ENCODE data around the gene ITFG1.
"Not testable (repeated sequence)": the region's sequence is repeated elsewhere in the genome, so short reads cannot be mapped to it uniquely, and the experiment has no call there.

ITFG1 gene

DNA sequence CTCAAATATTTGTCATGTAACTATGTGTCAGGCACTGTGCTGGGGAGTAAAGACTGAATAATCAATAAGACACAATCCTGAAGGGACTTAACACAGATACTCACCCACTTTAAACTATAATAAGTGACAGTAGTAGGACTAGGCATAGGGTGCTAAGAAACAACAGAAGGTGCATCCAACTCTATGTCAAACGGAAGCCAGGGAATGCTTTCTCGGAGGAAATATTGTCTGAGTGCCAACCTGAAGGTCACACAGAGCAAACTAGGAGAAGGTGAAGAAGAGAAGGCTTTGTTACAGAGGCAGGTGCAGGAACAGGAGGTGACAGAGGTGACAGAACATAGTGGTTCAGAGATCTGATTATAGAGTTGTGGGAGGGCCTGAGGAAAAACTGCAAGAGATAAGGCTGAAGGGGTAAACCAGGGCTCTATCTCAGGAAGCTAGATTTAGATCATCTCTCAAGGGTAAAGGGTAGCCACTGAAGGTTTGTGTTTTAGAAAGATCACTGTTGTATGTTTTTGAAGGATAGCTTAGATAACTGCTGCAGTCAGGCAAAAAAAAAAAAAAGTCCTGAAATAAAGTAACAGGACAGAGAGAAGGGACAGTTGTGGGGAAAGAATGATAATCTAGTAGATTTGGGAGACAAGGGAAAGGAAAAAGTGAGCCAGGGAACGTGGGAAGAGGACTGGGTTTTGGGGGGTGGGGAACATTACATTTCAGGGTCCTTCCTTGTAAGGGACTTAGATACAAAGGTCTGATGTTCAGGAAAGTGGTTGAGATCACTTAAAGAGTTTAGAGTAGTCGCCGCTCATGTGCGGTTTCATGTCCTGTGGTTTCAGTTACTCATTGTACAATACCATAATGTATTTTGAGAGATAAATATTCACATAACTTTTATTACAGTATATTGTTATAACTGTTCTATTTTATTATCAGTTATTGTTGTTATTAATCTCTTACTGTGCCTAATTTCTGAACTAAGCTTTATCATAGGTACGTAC lies 231.5 kb downstream of the ITFG1 start:
- no peak for DNase-seq

- DNase-seq: no peak
Observed at GRCh38 chr16:47228241-47228640, 232.6 kb downstream of the ITFG1 start.

DNA sequence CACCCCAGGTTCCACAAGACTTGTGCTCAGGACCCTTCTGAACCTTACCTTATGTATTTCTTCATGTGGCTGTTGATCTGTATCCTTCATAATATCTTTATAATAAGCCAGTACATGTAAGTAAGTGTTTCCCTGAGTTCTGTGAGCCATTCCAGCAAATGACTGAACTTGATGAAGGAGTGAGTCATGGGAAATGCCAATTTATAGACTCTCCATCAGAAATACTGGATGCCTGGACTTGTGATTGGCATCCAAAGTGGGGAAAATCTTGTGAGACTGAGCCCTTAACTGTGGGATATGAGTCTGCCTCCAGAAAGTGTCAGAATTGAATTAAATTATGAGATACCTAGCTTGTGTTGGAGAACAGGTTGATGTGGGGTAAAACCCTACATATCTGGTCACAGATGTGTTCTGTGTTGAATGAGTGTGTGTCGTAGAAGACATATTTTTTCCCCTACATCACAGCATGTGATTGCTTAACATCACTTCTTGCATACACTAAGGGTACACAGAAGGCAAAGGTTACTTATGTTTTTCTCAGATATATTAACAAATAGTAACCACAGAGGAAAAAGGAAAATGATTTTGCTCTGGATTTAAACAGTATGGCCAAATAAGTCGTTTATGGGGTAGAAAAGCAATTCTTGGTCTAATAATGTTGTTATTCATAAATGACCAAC lies 247.0 kb downstream of the ITFG1 start:
- no peak for DNase-seq

DNA sequence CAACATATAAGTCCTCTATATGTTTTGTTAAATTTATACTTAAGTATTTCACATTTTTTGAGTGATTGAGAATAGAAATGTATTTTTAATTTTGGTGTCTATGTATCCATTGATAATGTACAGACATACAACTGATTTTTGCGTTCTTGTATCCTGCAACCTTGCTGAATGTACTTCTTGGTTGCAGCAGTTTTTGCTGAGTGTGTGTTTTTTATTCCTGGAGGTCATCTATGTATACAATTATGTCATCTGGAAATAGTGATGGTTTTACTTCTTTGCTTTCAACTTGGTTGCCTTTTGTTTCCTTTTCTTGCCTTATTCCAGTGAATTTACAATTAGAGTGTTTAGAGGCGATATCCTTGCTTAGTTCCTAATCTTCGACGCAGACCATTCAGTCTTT lies 249.6 kb downstream of the ITFG1 start:
- no peak for DNase-seq

- no peak for DNase-seq
Observed at GRCh38 chr16:47204736-47205504, 255.9 kb downstream of the ITFG1 start.

DNA sequence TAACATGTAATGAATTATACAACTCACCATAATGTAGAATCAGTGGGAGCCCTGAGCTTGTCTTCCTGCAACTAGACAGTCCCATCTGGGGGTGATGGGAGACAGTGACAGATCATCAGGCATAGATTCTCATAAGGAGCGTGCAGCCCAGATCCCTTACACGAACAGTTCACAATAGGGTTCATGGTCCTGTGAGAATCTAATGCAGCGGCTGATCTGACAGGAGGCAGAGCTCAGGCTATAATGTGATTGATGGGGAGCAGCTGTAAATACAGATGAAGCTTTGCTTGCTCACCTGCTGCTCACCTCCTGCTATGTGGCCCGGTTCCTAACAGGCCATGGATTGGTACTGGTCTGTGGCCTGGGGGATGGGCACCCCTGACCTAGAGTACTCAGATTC lies 257.4 kb downstream of the ITFG1 start:
- not testable (repeated sequence) for DNase-seq

DNA sequence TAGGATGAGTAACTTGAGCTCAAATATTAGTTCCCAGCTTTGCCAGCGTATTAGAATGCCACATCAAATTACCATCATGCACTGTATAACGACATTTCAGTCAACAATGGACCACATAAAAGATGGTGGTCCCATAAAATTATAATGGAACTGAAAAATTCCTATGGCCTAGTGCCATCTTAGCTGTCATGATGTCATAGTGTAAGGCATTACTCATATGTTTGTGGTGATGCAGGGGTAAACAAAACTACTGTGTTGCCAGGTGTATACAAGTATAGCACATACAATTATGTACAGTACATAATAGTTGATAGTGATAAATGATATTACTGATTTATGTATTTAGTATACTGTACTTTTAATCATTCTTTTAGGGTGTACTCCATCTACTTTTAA lies 262.7 kb downstream of the ITFG1 start:
- no peak for DNase-seq

DNA sequence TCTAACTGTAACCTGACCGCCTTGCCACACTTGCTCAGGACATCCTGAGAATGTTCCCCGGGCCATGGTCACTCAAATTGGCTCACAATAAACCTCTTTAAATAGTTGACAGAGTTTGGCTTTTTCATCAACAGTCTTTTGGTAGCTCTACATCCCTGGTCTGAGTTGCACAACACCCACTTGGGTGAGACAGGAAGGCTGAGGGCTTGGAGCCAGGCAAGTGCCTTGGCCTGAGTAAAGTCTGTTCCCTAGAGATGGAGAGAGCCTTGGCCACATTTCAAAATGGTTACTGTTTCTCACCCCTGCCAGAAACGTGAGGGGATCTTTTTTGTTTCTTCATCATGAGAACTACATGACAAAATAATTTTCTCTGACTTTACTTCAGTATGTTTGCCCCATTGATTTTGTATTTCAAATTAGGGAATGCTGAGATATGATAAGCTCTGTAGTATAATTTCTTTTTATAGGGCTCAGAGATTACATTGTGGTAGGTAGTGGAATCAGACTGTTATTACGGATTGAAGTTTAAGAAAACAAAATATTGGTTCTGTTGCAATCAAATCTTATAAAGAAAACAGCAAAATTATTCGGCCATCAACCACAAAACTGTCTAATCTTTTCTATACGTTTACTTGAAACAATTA lies 263.2 kb downstream of the ITFG1 start:
- no peak for DNase-seq

- DNase-seq: no peak
Observed at GRCh38 chr16:47196457-47196856, 264.4 kb downstream of the ITFG1 start.

- DNase-seq: no peak
Observed at GRCh38 chr16:47182318-47182717, 278.5 kb downstream of the ITFG1 start.

- DNase-seq: not testable (repeated sequence)
Observed at GRCh38 chr16:47181066-47181465, 279.8 kb downstream of the ITFG1 start.

DNA sequence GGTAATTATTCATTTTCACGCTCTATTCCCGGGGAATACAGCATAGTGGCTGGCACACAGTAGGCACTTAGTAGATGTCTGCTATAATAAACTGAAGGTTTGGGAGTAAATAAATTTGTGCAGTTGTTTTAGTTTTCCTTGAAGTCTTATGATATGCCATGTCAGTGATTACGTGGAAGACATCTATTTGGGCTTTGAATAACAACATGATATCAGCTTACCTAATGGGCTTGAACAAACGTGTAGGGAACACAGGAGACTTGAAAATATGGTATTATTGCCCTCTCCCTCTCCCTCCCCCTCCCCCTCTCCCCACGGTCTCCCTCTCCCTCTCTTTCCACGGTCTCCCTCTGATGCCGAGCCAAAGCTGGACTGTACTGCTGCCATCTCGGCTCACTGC lies 280.8 kb downstream of the ITFG1 start:
- no peak for DNase-seq

DNA sequence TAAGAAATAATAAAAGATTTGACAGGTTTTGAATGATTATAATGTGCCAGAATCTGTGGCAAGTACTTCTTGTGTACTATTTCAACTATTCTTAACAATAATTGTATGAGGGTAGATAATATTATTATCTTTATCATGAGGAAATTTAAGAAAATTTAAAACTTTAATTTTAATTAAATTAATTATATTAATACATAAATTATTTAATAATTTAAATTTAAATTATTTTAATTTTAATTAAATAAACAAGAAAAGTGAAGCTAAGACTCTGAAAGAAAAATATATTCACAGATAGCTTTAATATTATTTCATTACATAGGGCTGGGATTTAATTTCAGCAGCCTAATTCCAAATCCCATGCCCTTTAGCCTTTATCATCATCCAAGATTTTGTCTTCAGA lies 285.7 kb downstream of the ITFG1 start:
- no peak for DNase-seq

GRCh38 chr16:47162670-47163420 lies 298.0 kb downstream of the ITFG1 start:
- no peak for DNase-seq

DNA sequence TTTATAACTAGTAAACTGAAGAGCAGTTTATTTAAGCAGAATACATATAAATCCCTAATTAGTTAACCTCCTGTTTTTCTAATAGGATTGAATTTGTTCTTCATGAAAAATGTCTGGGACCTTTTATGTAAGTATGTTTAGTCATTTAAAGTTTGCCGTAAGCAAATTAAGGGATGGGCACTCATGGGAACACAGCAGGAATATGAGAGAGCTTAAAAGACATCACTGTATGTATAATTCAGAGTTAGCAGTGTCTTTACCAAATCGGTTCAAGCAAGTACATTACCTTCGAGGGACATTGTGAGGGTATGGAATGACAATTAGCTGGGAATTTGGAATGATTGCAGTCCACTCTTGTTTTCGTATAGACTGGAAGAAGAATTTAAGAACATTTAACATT lies 299.4 kb downstream of the ITFG1 start:
- DNase-seq: no peak

DNA sequence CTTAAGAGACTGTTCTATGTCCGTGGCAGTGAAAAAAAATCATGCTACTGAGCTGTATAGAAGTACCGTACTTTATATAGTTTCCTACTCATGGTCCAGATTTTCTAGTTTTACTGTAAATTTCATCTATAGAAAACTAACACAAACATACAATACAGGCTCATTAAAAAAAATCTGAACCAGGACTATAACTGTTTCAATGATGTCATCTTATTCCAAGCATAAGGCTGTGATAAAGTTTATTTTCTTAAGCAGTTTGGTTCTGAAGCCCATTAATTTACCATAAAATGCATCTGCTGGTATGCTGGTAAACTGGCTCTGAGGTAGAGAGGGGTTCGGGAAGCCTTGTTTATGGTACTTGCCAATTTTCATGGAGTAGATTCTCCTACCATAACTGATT lies 300.4 kb downstream of the ITFG1 start:
- no peak for DNase-seq

- no peak for DNase-seq
Observed at GRCh38 chr16:47158992-47159391, 301.9 kb downstream of the ITFG1 start.

GRCh38 chr16:47156680-47157215 lies 304.1 kb downstream of the ITFG1 start:
- no peak for DNase-seq

GRCh38 chr16:47152501-47152900 lies 308.4 kb downstream of the ITFG1 start:
- DNase-seq: not testable (repeated sequence)

DNA sequence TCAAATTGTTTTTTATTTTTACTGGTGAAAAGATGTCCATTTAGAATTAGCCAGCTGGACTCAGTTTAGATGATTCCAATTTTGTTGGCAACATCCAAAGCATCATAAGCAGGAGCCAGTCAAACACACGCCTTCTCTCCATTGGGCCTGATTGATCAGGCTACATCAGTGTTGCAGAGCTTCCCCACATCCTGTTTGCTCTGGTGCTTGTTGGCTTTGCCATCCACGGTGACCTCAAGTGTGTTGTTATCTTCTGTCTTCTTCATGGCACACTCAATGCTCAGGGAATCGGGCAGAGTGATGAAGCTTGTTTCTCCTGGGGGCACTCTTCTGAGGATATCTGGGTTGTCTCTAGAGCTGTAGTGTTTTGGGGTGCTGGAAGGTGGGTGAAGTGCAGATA lies 310.8 kb downstream of the ITFG1 start:
- no peak for DNase-seq

- DNase-seq: no peak
Observed at GRCh38 chr16:47144559-47144877, 316.3 kb downstream of the ITFG1 start.
